NCI-H187 (cell line): ENCODE data around the gene ZNF442.
"Not testable (repeated sequence)": the region's sequence is repeated elsewhere in the genome, so short reads cannot be mapped to it uniquely, and the experiment has no call there.

Experiments used
- DNase-seq, 2 experiments: peaks; one replicate each; lab custom pipeline; 2025; lab: John Stamatoyannopoulos, UW

ZNF442 gene

GRCh38 chr19:12365236-12366162 lies at the start of gene ZNF442:
Gene ZNF442, minus strand, starts transcription at chr19:12365683. Its CDS starts 2,052 bp downstream, at chr19:12363631.
- no peak for DNase-seq

GRCh38 chr19:12411893-12412292 lies 46.4 kb upstream of the ZNF442 start:
- no peak for DNase-seq

- peak; percentile 65 to 90 for DNase-seq
Observed at GRCh38 chr19:12400633-12401502, 35.4 kb upstream of the ZNF442 start, which contains the start of gene ZNF799. Gene ZNF799, minus strand, starts transcription at chr19:12401271. Its CDS starts 201 bp downstream, at chr19:12401070.

GRCh38 chr19:12399901-12400632 lies 34.6 kb upstream of the ZNF442 start:
- not testable (repeated sequence) for DNase-seq

GRCh38 chr19:12391148-12391547 lies 25.7 kb upstream of the ZNF442 start:
- not testable (repeated sequence) for DNase-seq

GRCh38 chr19:12386365-12386764 lies 20.9 kb upstream of the ZNF442 start:
- not testable (repeated sequence) for DNase-seq

GRCh38 chr19:12380444-12380737 lies 14.9 kb upstream of the ZNF442 start:
- no peak for DNase-seq

- no peak for DNase-seq
Observed at GRCh38 chr19:12379732-12380443, 14.4 kb upstream of the ZNF442 start.

GRCh38 chr19:12374026-12374425 lies 8.5 kb upstream of the ZNF442 start:
- DNase-seq: no peak

GRCh38 chr19:12364391-12365235 lies 870 bp downstream of the ZNF442 start:
- no peak for DNase-seq

GRCh38 chr19:12362236-12362635 lies 3.2 kb downstream of the ZNF442 start:
- not testable (repeated sequence) for DNase-seq

- no peak for DNase-seq
Observed at GRCh38 chr19:12353375-12353774, 12.1 kb downstream of the ZNF442 start.

GRCh38 chr19:12350890-12351197 lies 14.6 kb downstream of the ZNF442 start:
- DNase-seq: no peak

GRCh38 chr19:12350185-12350889 lies 15.1 kb downstream of the ZNF442 start:
- no peak for DNase-seq

- DNase-seq: no peak
Observed at GRCh38 chr19:12346896-12347295, 18.6 kb downstream of the ZNF442 start.

- no peak for DNase-seq
Observed at GRCh38 chr19:12345197-12345596, 20.3 kb downstream of the ZNF442 start.

- peak; percentile 84 to 85 for DNase-seq
Observed at GRCh38 chr19:12333162-12334159, 32.0 kb downstream of the ZNF442 start, which contains the start of gene ZNF563. Gene ZNF563, minus strand, starts transcription at chr19:12333633. Its CDS starts 151 bp downstream, at chr19:12333482.

- DNase-seq: no peak
Observed at GRCh38 chr19:12331211-12331941, 34.1 kb downstream of the ZNF442 start.
